Fibroblast of the aortic adventitia (primary cell): ENCODE measurements around the gene TTC39C. TPM values are rescaled to one million over a fixed set of nuclear protein-coding genes. Genes with fewer than 3 reads are reported as not detected.

Source experiments
- DNase-seq: peaks from one replicate; pipeline ENCODE4 v3.0.0-alpha.2; 2010; ENCODE audit warnings: low read depth
- H3K4me3 ChIP-seq: 2 replicates; pipeline ENCODE4 v1.5.1; 2011; ENCODE audit warnings: low read depth, mild to moderate bottlenecking, control low read depth, low read length, moderate library complexity
- total RNA-seq: library from RNA; depleted of rRNA; stranded (reverse); fragments of >200 nt; gene quantifications from 2 replicates; pipeline ENCODE4 v1.2.3, GENCODE V29; 2012; ENCODE audit warnings: low replicate concordance
- TF ChIP-seq, protein P1 (sequence below): IDR thresholded peaks from 2 replicates; pipeline ENCODE4 v1.5.1; 2011; ENCODE audit warnings: mild to moderate bottlenecking, low read length, control low read depth, inconsistent platforms; ENCODE audit not compliant: insufficient read depth

TTC39C gene
- total RNA-seq, 1 donor, result 51.8 TPM

DNA sequence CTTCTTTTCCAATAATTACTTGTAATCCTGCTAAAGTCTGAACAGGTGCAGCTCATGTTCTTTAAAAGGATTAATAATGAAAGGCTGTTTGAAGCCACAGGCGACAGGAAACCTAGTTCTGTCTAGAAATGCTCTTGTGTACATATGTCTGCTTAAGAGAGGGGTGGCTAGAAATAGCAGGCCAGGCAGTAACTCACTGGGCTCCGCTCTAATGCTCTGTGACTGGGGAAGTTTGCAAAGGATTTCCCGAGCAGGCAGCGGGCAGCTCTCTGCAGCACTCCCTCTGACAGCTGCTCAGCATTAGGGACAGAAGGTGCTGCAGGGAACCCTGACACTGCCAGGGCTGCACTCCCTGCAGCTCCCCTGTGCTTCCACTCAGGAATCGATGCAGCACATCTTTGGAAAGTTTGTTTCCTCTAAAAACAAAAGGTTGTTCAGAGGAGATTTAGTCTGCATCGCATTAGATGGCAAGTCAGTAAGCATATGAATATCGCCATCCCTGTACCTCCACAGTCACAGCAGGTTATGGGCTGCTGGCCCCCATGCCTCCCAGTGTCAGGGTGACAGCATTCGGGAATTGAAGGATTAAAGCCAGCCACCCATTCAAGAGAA, 33.1 kb upstream of the TTC39C start:
- DNase-seq, result no peak
- TF ChIP-seq, protein P1, sequence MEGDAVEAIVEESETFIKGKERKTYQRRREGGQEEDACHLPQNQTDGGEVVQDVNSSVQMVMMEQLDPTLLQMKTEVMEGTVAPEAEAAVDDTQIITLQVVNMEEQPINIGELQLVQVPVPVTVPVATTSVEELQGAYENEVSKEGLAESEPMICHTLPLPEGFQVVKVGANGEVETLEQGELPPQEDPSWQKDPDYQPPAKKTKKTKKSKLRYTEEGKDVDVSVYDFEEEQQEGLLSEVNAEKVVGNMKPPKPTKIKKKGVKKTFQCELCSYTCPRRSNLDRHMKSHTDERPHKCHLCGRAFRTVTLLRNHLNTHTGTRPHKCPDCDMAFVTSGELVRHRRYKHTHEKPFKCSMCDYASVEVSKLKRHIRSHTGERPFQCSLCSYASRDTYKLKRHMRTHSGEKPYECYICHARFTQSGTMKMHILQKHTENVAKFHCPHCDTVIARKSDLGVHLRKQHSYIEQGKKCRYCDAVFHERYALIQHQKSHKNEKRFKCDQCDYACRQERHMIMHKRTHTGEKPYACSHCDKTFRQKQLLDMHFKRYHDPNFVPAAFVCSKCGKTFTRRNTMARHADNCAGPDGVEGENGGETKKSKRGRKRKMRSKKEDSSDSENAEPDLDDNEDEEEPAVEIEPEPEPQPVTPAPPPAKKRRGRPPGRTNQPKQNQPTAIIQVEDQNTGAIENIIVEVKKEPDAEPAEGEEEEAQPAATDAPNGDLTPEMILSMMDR, result no peak
- no peak overlapping the region for H3K4me3 ChIP-seq

DNA sequence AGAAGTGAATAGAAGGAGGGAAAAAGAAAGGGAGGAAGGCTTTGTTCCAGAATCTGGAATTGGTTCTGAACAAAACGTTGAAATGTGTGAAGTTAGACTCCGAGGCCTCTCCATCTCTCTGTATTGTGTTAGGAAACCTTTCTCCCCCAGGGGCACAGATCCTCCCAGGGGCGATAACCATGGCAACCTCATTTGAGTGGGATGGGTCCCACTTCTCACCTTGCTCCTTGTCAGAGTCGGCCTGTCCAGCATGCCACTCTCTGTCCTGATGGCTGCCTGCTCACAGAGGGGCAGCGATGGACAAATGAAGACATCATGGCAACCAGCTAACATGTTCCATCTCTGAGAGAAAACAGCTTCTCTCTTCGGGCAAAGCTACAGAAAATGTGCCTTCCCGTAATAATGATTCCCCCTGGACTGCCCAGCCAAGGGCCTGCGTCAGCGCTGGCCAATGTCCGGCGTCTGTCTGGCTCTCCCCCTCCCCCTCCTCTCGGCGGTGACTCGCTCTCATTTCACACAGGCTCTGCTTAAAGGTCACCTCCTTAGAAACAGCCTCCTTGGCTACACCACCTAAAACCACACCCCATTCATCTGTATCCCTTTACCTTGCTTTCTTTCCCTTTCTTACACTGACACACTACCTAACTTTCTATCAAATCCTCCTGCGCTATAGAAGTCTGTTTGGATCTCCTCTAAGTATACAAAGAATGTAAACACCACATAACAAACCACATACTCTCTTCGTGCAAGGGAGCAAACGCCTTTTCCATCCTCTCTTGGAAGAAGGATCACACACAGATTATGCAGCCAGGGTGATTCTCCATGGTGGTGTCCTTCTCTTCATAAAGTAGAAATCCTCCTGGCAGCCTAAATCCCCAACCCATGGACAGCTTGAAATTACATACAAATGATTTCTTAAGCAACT, 32.1 kb upstream of the TTC39C start:
- no peak overlapping the region for H3K4me3 ChIP-seq
- peak; percentile 82 for DNase-seq
- TF ChIP-seq, protein P1, result no peak

DNA sequence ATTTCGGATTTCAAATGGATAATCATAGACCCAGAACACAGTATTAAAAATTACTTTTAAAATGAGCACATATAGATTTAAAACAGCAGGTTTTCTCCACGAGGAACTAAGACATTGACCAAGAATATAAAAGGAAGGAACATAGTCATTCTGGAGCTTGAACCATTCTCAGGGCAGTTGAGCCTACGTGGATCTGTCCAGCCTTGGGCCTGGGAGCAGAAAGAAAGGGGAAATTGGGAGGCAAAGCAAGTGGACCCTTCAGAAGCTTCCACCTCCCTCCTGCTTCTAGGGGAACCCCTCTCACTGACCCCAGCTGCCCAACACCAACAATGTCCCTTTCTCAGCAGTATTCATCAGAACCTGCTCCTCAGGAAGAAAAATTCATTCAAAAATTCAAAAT, 31.4 kb upstream of the TTC39C start:
- H3K4me3 ChIP-seq, result no peak overlapping the region
- DNase-seq, result no peak
- TF ChIP-seq, protein P1, result no peak

DNA sequence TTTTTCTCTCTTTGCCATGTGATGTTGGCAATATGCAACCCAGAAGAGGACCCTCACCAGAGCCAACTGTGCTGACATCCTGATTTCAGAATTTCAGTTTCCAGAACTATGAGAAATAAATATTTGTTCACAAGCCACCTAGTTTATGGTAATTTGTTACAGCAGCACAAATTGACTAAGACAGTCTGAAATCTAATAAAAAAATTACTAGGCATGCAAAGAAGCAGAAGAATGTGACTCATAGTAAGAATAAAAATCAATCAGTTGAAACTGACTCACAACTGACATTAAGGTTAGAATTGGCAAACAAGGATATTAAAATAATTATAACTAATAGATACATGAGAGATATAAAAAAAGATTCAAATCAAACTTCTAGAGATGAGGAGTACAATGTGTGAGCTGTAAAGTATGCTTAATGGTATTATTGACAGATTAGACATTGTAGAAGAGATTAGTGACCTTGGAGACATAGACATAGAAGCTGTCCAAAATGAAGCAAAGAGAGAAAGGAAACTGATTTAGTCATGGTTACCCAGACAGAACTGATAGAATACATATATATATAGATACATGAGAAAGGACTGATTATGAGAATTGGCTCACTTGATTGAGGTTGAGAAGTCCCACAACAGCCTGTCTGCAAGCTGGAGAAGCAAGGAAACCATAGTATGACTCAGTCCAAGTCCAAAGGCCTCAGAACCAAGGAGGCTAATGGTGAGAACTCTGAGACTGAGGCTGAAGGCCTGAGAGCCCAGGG, 27.8 kb upstream of the TTC39C start:
- TF ChIP-seq, protein P1, result no peak
- DNase-seq, result no peak
- no peak overlapping the region for H3K4me3 ChIP-seq

DNA sequence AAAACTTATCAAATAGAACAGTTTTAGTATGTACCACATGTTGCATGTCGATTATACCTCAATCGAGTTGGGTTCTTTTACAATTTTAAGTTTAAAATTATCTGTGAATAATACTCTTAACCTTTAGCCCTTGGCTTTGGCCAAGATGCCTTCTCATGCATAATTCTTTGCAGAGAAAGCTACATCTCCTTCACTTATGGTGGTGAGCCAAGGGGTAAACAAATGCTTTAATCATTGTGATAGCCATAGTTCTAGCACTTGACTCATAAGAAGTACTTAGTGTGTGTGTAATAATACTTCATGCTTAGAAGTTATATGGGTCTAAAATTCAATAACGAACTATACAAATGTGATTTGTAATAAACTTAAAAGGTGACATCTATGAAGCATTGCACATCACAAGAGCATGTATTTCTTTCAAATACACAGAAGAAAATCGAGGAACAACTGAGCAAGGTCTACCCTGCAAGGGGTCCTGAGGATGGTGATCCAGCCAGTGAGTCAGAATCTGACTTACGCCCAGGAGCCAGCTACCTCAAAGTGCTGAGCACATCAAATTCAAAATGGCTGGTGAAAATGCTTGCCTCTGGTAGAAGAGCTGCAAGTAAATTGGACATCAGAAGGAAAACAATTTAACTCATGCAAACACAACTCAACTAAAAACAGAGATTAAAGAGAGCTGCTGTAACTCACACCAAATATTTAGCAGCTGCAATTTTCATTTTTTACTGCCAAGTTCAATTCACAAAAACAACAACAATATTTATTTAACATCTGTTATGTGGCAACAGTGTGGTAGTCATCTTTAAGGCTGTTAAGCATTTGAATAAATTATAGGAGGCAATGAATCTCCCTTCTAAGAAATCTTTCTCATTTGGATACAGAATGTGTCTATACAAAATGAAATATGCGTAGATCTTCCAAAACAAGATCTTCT, 23.8 kb upstream of the TTC39C start:
- no peak overlapping the region for H3K4me3 ChIP-seq
- TF ChIP-seq, protein P1, result no peak
- peak; percentile 52 for DNase-seq
